ENCODE measurements around the gene ITK. TPM values are rescaled to one million over a fixed set of nuclear protein-coding genes. Genes with fewer than 3 reads are reported as not detected.

The ITK gene
- total RNA-seq, 3 donors from 2014 or later (not counting 1 experiment from before 2014, with no cell fraction given) = 153 to 188 (median 186) TPM

DNA sequence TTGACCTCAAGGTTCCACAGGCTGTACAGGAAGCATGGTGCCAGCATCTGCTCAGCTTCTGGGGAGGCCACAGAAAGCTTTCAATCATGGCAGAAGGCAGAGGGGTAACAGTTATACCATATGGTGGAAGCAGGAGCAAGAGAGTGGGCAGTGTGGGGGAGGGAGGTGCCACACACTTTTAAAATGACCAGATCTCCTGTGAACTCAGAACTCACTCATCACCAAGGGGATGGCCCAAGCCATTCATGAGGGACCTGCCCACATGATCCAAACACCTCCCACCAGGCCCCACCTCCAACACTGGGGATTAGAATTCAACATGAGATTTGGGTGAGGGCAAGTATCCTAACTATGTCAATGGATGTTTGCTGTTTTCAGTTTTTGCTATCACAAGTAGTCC, 101.5 kb downstream of the ITK start:
- Histone ChIP-seq H3K9me3 (ENCODE audit: control insufficient read depth, insufficient read depth, low read length) (no peaks in the 10 kb centered on the region), H3K27ac (ENCODE audit: low read length) (no peak overlapping the region), H3K36me3 (ENCODE audit: control insufficient read depth, insufficient read depth, low read length) (peaks cover 18% of the 10 kb centered on the region), H3K27me3 (ENCODE audit: control insufficient read depth, insufficient read depth, low read length) (no peaks in the 10 kb centered on the region), H3K4me1 (ENCODE audit: control insufficient read depth, insufficient read depth, low read length) (peaks cover 26% of the 10 kb centered on the region), H3K4me3 (ENCODE audit: low read length) (no peak overlapping the region)
- Mint-ChIP-seq H3K27ac (peak overlapping the region; percentile 78 to 82), H3K4me1 (peaks cover 73 to 79% of the 10 kb centered on the region in 2 donors), H3K9me3 (no peaks in the 10 kb centered on the region), H3K36me3 (no peaks in the 10 kb centered on the region), H3K4me3 (peak overlapping the region; percentile 45), H3K27me3 (ENCODE audit: low read depth in 2 of 2) (no peaks in the 10 kb centered on the region)
- TF ChIP-seq, protein P1, sequence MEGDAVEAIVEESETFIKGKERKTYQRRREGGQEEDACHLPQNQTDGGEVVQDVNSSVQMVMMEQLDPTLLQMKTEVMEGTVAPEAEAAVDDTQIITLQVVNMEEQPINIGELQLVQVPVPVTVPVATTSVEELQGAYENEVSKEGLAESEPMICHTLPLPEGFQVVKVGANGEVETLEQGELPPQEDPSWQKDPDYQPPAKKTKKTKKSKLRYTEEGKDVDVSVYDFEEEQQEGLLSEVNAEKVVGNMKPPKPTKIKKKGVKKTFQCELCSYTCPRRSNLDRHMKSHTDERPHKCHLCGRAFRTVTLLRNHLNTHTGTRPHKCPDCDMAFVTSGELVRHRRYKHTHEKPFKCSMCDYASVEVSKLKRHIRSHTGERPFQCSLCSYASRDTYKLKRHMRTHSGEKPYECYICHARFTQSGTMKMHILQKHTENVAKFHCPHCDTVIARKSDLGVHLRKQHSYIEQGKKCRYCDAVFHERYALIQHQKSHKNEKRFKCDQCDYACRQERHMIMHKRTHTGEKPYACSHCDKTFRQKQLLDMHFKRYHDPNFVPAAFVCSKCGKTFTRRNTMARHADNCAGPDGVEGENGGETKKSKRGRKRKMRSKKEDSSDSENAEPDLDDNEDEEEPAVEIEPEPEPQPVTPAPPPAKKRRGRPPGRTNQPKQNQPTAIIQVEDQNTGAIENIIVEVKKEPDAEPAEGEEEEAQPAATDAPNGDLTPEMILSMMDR (IDR thresholded peaks at IDR 0.05) = no peak
- intact Hi-C loops (cut with micrococcal nuclease) = no loop called here
- no peak for DNase-seq
- no peak for ATAC-seq

DNA sequence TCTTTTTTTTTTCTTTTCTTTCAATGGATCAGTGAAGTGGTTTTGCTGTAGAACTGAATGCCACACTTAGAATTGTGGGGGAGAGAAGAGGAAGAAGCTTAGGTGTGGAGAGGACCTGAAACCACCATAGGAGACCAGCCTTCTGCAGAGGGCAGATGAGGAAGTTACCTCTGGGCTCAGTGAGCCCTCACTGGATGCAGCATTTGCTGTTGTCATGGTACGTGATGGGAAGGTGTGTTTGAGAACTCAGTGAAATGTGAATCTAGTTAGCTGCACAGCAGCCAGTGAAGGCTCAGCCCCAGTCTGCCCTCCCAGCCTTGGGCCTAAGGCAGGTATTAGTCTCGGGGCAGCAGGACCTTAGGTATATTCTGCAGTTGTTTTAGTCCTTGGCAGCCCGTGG, 102.8 kb downstream of the ITK start:
- TF ChIP-seq, protein P1 (IDR thresholded peaks at IDR 0.05) = no peak
- no peaks in the 10 kb centered on the region for H3K27me3 Mint-ChIP-seq (ENCODE audit: low read depth in 2 of 2)
- H3K4me3 Mint-ChIP-seq = peak overlapping the region; percentile 45
- peaks cover 72 to 75% of the 10 kb centered on the region in 2 donors for H3K4me1 Mint-ChIP-seq
- WGBS (ENCODE audit: insufficient coverage) = 48% methylated on average over 3 of the region's 3 CpGs
- no peaks in the 10 kb centered on the region for H3K9me3 Mint-ChIP-seq
- H3K4me3 ChIP-seq (ENCODE audit: low read length) = no peak overlapping the region
- H3K36me3 Mint-ChIP-seq = no peaks in the 10 kb centered on the region
- peaks cover 25% of the 10 kb centered on the region for H3K4me1 ChIP-seq (ENCODE audit: control insufficient read depth, insufficient read depth, low read length)
- intact Hi-C loops (cut with micrococcal nuclease) = no loop called here
- H3K36me3 ChIP-seq (ENCODE audit: control insufficient read depth, insufficient read depth, low read length) = peaks cover 31% of the 10 kb centered on the region
- peak overlapping the region; percentile 78 to 82 for H3K27ac Mint-ChIP-seq
- DNase-seq (peak in 1 of 2 donors; percentile 61), ATAC-seq (peak; percentile 57 to 80 (median 77))
- no peaks in the 10 kb centered on the region for H3K9me3 ChIP-seq (ENCODE audit: control insufficient read depth, insufficient read depth, low read length)
- peak overlapping the region; percentile 59 for H3K27ac ChIP-seq (ENCODE audit: low read length)
- no peaks in the 10 kb centered on the region for H3K27me3 ChIP-seq (ENCODE audit: control insufficient read depth, insufficient read depth, low read length)

GRCh38 chr5:157284458-157285212, 104.0 kb downstream of the ITK start:
- ATAC-seq (no peak), DNase-seq (no peak)
- Histone ChIP-seq H3K9me3 (ENCODE audit: control insufficient read depth, insufficient read depth, low read length) (no peaks in the 10 kb centered on the region), H3K27me3 (ENCODE audit: control insufficient read depth, insufficient read depth, low read length) (no peaks in the 10 kb centered on the region), H3K27ac (ENCODE audit: low read length) (peak overlapping the region; percentile 5), H3K4me3 (ENCODE audit: low read length) (no peak overlapping the region), H3K36me3 (ENCODE audit: control insufficient read depth, insufficient read depth, low read length) (peaks cover 42% of the 10 kb centered on the region), H3K4me1 (ENCODE audit: control insufficient read depth, insufficient read depth, low read length) (peaks cover 22% of the 10 kb centered on the region)
- H3K27ac Mint-ChIP-seq = peak overlapping the region; percentile 78 to 82
- H3K27me3 Mint-ChIP-seq (ENCODE audit: low read depth in 2 of 2) = no peaks in the 10 kb centered on the region
- intact Hi-C loops (cut with micrococcal nuclease) = no loop called here
- peaks cover 74 to 79% of the 10 kb centered on the region in 2 donors for H3K4me1 Mint-ChIP-seq
- TF ChIP-seq, protein P1 (IDR thresholded peaks at IDR 0.05) = no peak
- WGBS (ENCODE audit: insufficient coverage) = 92% methylated on average over 6 of the region's 6 CpGs
- no peak overlapping the region for H3K4me3 Mint-ChIP-seq
- no peaks in the 10 kb centered on the region for H3K36me3 Mint-ChIP-seq
- H3K9me3 Mint-ChIP-seq = no peaks in the 10 kb centered on the region

Data from natural killer cell (primary cell).